HCT116 (cell line): ENCODE measurements around the gene CPT1C. TPM values are rescaled to one million over a fixed set of nuclear protein-coding genes. Genes with fewer than 3 reads are reported as not detected.

Source experiments
- ATAC-seq: fragments of 200-7000 bp; cut with Tn5 transposase; 2 replicates; pipeline ENCODE4 v1.9.1; 2020; ENCODE audit warnings: mild to moderate bottlenecking, moderate library complexity
- BruUV-seq: library from RNA; stranded (reverse); fragments of 400-500 nt; replicated peaks from 2 replicates; lab custom pipeline; 2021; lab: Mats Ljungman, UMichigan
- CTCF ChIA-PET: fragments of 300-600 bp; sonication (Branson Sonifier 250); formaldehyde crosslinking; loops from one replicate; lab custom pipeline; 2021; ENCODE audit warnings: antibody characterized with exemption; lab: Charles Lee
- POLR2A ChIA-PET: fragments of 300-600, 350-600 bp; sonication (Branson Sonifier 250); formaldehyde crosslinking; loops from one replicate; lab custom pipeline; 2021; ENCODE audit warnings: antibody characterized with exemption; lab: Charles Lee
- RAD21 ChIA-PET, 2 experiments: fragments of 300-600 bp; sonication (Branson Sonifier 250); formaldehyde crosslinking; loops; one replicate each; lab custom pipeline; 2023; ENCODE audit warnings: low total read pairs in 2 of 2; ENCODE audit not compliant: uncharacterized antibody in 2 of 2, unreplicated experiment in 2 of 2, low non-redundant PET in 1 of 2; lab: Charles Lee
- DNase-seq: peaks from one replicate; pipeline ENCODE4 v3.0.0-alpha.2; 2010; ENCODE audit warnings: low read depth, low spot score
- H2AFZ ChIP-seq: fragments of 200-600 bp; shearing (Covaris generic), sonication (generic); 2 replicates; pipeline ENCODE4 v1.6.1; 2017; ENCODE audit warnings: low read depth, mixed run types, mixed read lengths, antibody characterized with exemption, low read length; ENCODE audit not compliant: poor library complexity, severe bottlenecking
- H3K27ac ChIP-seq: 2 replicates; pipeline ENCODE4 v1.5.1; 2012; ENCODE audit warnings: low read depth, low read length
- H3K27me3 ChIP-seq: fragments of 200-600 bp; sonication (generic); 2 replicates; pipeline ENCODE4 v1.6.1; 2016; ENCODE audit warnings: mixed run types, low read length, mixed read lengths; ENCODE audit not compliant: insufficient read depth
- H3K36me3 ChIP-seq, 2 experiments: fragments of 200-500 bp in 1 of 2; fragments of 200-600 bp in 1 of 2; sonication (Bioruptor generic) in 1 of 2; sonication (generic) in 1 of 2; 2 replicates each; pipeline versions ENCODE4 v1.5.1 to v1.6.1; 2014 to 2016; ENCODE audit warnings: low read length in 2 of 2, inconsistent platforms in 1 of 2, mixed read lengths in 1 of 2, mixed run types in 1 of 2; ENCODE audit not compliant: insufficient read depth in 2 of 2, control insufficient read depth in 1 of 2
- H3K4me1 ChIP-seq, 2 experiments: fragments of 200-600 bp in 1 of 2; sonication (generic) in 1 of 2; 2 replicates each; pipeline versions ENCODE4 v1.5.1 to v1.6.1; 2012 to 2017; ENCODE audit warnings: low read length in 2 of 2, inconsistent platforms in 1 of 2, mild to moderate bottlenecking in 1 of 2, mixed read lengths in 1 of 2, mixed run types in 1 of 2, moderate library complexity in 1 of 2; ENCODE audit not compliant: insufficient read depth in 2 of 2, control insufficient read depth in 1 of 2
- H3K4me2 ChIP-seq: fragments of 200-600 bp; sonication (generic); 2 replicates; pipeline ENCODE4 v1.6.1; 2017; ENCODE audit warnings: mixed run types, low read length, mixed read lengths
- H3K4me3 ChIP-seq, 2 experiments: fragments of 200-600 bp in 1 of 2; sonication (generic) in 1 of 2; replicated peaks in 1 of 2; 2 replicates each; pipeline ENCODE4 v1.5.1; 2011 to 2016; ENCODE audit warnings: low read length in 2 of 2, control low read depth in 1 of 2, low read depth in 1 of 2, mild to moderate bottlenecking in 1 of 2, mixed read lengths in 1 of 2, mixed run types in 1 of 2
- H3K79me2 ChIP-seq: fragments of 200-600 bp; sonication (generic); 2 replicates; pipeline ENCODE4 v1.6.1; 2017; ENCODE audit warnings: mild to moderate bottlenecking, mixed run types, low read length, moderate library complexity, mixed read lengths; ENCODE audit not compliant: insufficient read depth
- H3K9ac ChIP-seq: fragments of 200-600 bp; sonication (generic); 2 replicates; pipeline ENCODE4 v1.6.1; 2016; ENCODE audit warnings: low read length, mixed read lengths
- H3K9me2 ChIP-seq: fragments of 200-600 bp; sonication (generic), shearing (Covaris generic); 2 replicates; pipeline ENCODE4 v1.6.1; 2017; ENCODE audit warnings: mixed run types, mild to moderate bottlenecking, moderate library complexity; ENCODE audit not compliant: insufficient read depth
- H3K9me3 ChIP-seq, 2 experiments: fragments of 200-500 bp in 1 of 2; fragments of 200-600 bp in 1 of 2; sonication (Bioruptor generic) in 1 of 2; sonication (generic) in 1 of 2; 2 replicates each; pipeline ENCODE4 v1.6.1; 2014 to 2017; ENCODE audit warnings: low read length in 2 of 2, mixed read lengths in 2 of 2, inconsistent platforms in 1 of 2, low read depth in 1 of 2, mild to moderate bottlenecking in 1 of 2, mixed run types in 1 of 2, moderate library complexity in 1 of 2; ENCODE audit not compliant: control insufficient read depth in 1 of 2, insufficient read depth in 1 of 2
- H4K20me1 ChIP-seq: fragments of 200-600 bp; sonication (generic), shearing (Covaris generic); 2 replicates; pipeline ENCODE4 v1.6.1; 2017; ENCODE audit warnings: mixed run types, mild to moderate bottlenecking, moderate library complexity; ENCODE audit not compliant: insufficient read depth
- CBX3 ChIP-seq: IDR thresholded peaks from 2 replicates; pipeline ENCODE4 v1.6.1; 2012; ENCODE audit warnings: low read depth
- CEBPB ChIP-seq: IDR thresholded peaks from 2 replicates; pipeline ENCODE4 v1.6.1; 2012; ENCODE audit warnings: low read depth
- EGR1 ChIP-seq: IDR thresholded peaks from 2 replicates; pipeline ENCODE4 v1.6.1; 2012; ENCODE audit warnings: low read depth
- FOSL1 ChIP-seq: IDR thresholded peaks from 2 replicates; pipeline ENCODE4 v1.6.1; 2012; ENCODE audit warnings: low read depth
- JUND ChIP-seq: IDR thresholded peaks from 2 replicates; pipeline ENCODE4 v1.6.1; 2012
- POLR2A ChIP-seq: IDR thresholded peaks from 2 replicates; pipeline ENCODE4 v1.7.0; 2011; ENCODE audit warnings: borderline replicate concordance; ENCODE audit not compliant: insufficient read depth, insufficient read length; ENCODE audit errors: extremely low read depth
- POLR2AphosphoS5 ChIP-seq: IDR thresholded peaks from 2 replicates; pipeline ENCODE4 v1.6.1; 2011; ENCODE audit warnings: mild to moderate bottlenecking, low read depth, low read length, moderate library complexity
- RAD21 ChIP-seq: IDR thresholded peaks from 2 replicates; pipeline ENCODE4 v1.6.1; 2012; ENCODE audit warnings: low read depth, mild to moderate bottlenecking
- SIN3A ChIP-seq: IDR thresholded peaks from 2 replicates; pipeline ENCODE4 v1.6.1; 2012; ENCODE audit warnings: low read depth
- SRF ChIP-seq: IDR thresholded peaks from 2 replicates; pipeline ENCODE4 v1.6.1; 2012; ENCODE audit warnings: low read depth
- ZNF274 ChIP-seq: fragments of 200-500 bp; sonication (Bioruptor generic); IDR thresholded peaks from 2 replicates; pipeline ENCODE4 v1.6.1; 2014; ENCODE audit warnings: mild to moderate bottlenecking, low read depth, low read length, inconsistent platforms
- intact Hi-C: fragments of 100-400 bp; cut with micrococcal nuclease; formaldehyde crosslinking; loops from 2 replicates; pipeline ENCODE4 v1.10.0; 2022
- total RNA-seq: library from RNA; stranded (reverse); gene quantifications from one replicate; pipeline ENCODE4 v1.2.1, GENCODE V29; 2021; ENCODE audit not compliant: unreplicated experiment
- TF ChIP-seq, protein P1 (sequence below): IDR thresholded peaks from 2 replicates; pipeline ENCODE4 v1.6.1; 2012
- TF ChIP-seq, protein P2 (sequence below), 3 experiments: fragments of 200-600 bp in 1 of 3; sonication (generic) in 1 of 3; IDR thresholded peaks in 2 of 3; conservative IDR thresholded peaks in 1 of 3; 2 replicates each; pipeline ENCODE4 v1.5.1; 2012 to 2017; ENCODE audit warnings: low read depth in 2 of 3, low read length in 2 of 3, antibody characterized with exemption in 1 of 3, borderline replicate concordance in 1 of 3, control low read depth in 1 of 3, mild to moderate bottlenecking in 1 of 3, mixed read lengths in 1 of 3, mixed run types in 1 of 3, moderate library complexity in 1 of 3; ENCODE audit not compliant: insufficient read depth in 1 of 3

The CPT1C gene
- total RNA-seq, 1 experiment from 2014 or later = 12.0 TPM

DNA sequence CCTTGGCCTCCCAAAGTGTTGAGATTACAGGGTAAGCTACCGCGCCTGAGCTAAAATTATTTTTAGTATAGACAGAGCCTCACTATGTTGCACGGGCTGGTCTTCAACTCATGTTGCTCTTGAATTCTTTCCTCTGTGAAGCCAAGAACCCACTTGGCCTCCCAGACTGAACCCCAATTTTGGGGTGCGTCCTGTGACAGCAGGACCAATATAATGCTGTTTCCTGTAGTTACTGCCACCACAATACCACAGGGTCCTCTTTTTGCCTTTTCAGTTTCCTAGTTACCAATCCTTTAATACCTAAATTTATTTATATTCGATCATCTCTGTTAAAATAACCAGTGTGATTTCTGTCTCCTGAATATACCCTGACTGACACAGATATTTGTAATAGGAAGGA is 39.2 kb downstream of the CPT1C start:
- peaks cover 0 to 4% of the 10 kb centered on the region in 2 experiments; a peak in 2 of 4 replicates for H3K4me1 ChIP-seq

DNA sequence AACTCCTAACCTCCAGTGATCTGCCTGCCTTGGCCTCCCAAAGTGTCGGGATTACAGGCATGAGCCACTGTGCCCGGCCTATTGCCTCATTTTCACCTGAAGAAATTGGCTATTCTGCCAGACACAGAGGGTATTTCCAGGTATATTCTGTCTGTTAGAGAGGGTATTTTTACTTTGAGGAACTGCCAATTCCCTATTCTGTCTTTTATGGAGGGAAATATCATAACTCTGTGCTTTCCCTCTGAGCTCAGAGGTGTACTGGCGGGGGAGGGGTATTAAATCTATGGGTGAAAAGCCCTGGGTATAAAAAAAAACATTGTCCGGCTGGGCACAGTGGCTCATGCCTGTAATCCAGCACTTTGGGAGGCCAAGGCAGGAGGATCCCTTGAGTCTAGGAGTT is 47.4 kb downstream of the CPT1C start:
- Histone ChIP-seq H2AFZ (no peak overlapping the region), H3K4me2 (no peak overlapping the region), H3K9me3 (no peaks in the 10 kb centered on the region), H3K9ac (no peak overlapping the region), H3K4me1 (peaks cover 0 to 2% of the 10 kb centered on the region in 2 experiments; a peak in 2 of 4 replicates), H3K27ac (no peak overlapping the region), H3K4me3 (no peak overlapping the region), H4K20me1 (no peaks in the 10 kb centered on the region), H3K79me2 (no peaks in the 10 kb centered on the region), H3K36me3 (no peaks in the 10 kb centered on the region), H3K9me2 (no peaks in the 10 kb centered on the region), H3K27me3 (no peaks in the 10 kb centered on the region)
- TF ChIP-seq SRF (no peak), CBX3 (no peak), JUND (no peak), ZNF274 (no peak), POLR2A (no peak), CEBPB (no peak), SIN3A (no peak), RAD21 (no peak), FOSL1 (no peak), POLR2AphosphoS5 (no peak), EGR1 (no peak)
- TF ChIP-seq, protein P1, sequence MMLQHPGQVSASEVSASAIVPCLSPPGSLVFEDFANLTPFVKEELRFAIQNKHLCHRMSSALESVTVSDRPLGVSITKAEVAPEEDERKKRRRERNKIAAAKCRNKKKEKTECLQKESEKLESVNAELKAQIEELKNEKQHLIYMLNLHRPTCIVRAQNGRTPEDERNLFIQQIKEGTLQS = no peak
- TF ChIP-seq, protein P2, sequence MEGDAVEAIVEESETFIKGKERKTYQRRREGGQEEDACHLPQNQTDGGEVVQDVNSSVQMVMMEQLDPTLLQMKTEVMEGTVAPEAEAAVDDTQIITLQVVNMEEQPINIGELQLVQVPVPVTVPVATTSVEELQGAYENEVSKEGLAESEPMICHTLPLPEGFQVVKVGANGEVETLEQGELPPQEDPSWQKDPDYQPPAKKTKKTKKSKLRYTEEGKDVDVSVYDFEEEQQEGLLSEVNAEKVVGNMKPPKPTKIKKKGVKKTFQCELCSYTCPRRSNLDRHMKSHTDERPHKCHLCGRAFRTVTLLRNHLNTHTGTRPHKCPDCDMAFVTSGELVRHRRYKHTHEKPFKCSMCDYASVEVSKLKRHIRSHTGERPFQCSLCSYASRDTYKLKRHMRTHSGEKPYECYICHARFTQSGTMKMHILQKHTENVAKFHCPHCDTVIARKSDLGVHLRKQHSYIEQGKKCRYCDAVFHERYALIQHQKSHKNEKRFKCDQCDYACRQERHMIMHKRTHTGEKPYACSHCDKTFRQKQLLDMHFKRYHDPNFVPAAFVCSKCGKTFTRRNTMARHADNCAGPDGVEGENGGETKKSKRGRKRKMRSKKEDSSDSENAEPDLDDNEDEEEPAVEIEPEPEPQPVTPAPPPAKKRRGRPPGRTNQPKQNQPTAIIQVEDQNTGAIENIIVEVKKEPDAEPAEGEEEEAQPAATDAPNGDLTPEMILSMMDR (IDR thresholded peaks at IDR 0.05 in 2 of 3, conservative IDR thresholded peaks at IDR 0.05 in 1 of 3; ENCODE audit: borderline replicate concordance in 1 of 3, insufficient read depth in 1 of 3, low read depth in 2 of 3, low read length in 2 of 3) = no peak
- no TSS peak for BruUV-seq
- intact Hi-C loops = no loop called here
- CTCF ChIA-PET = no interaction called here
- ATAC-seq = no peak
- RAD21 ChIA-PET = no interaction called here
- no peak for DNase-seq
- POLR2A ChIA-PET = interaction anchor here (0.5 kb wide), 1 partner anchor 63 kb away, joined by 3 read pairs; no protein-coding TSS in a partner anchor

More for the DNA sequence above, 39.2 kb downstream of the CPT1C start:
- H3K9me3 ChIP-seq = no peaks in the 10 kb centered on the region
- ATAC-seq (no peak), DNase-seq (no peak)
- H3K36me3 ChIP-seq = no peaks in the 10 kb centered on the region
- no peaks in the 10 kb centered on the region for H4K20me1 ChIP-seq
- no peak overlapping the region for H3K4me3 ChIP-seq
- intact Hi-C loops = no loop called here
- H3K4me2 ChIP-seq = no peak overlapping the region
- ChIA-PET POLR2A (interaction anchor here (1.7 kb wide), 1 partner anchor 13 kb away, joined by 6 read pairs; no protein-coding TSS in a partner anchor), RAD21 (no interaction called here), CTCF (interaction anchor here (1.4 kb wide), 1 partner anchor 13 kb away, joined by 4 read pairs; no protein-coding TSS in a partner anchor)
- H3K9ac ChIP-seq = no peak overlapping the region
- H2AFZ ChIP-seq = no peak overlapping the region
- BruUV-seq = no TSS peak
- H3K27me3 ChIP-seq = no peaks in the 10 kb centered on the region
- TF ChIP-seq SRF (no peak), ZNF274 (no peak), RAD21 (no peak), EGR1 (no peak)
- H3K79me2 ChIP-seq = no peaks in the 10 kb centered on the region
- no peak overlapping the region for H3K27ac ChIP-seq
- H3K9me2 ChIP-seq = no peaks in the 10 kb centered on the region
